Fibroblast of lung (primary cell): Measurements from ENCODE around the gene HDAC4. TPM values are rescaled to one million over a fixed set of nuclear protein-coding genes. Genes with fewer than 3 reads are reported as not detected.

Experiments
- DNase-seq, 2 donors: peaks; one replicate each; pipeline versions ENCODE4 v3.0.0 to v3.0.0-alpha.2; 2010; ENCODE audit warnings: low read depth in 2 of 2
- H2AFZ ChIP-seq: 2 replicates; pipeline ENCODE4 v1.5.1; 2012; ENCODE audit warnings: low read length, control low read depth, inconsistent platforms
- H3K27ac ChIP-seq: 2 replicates; pipeline ENCODE4 v1.5.1; 2011; ENCODE audit warnings: low read length, control low read depth; ENCODE audit not compliant: insufficient read depth
- H3K27me3 ChIP-seq: 2 replicates; pipeline ENCODE4 v1.5.1; 2011; ENCODE audit warnings: mild to moderate bottlenecking, low read length; ENCODE audit not compliant: control insufficient read depth, insufficient read depth
- H3K36me3 ChIP-seq: 2 replicates; pipeline ENCODE4 v1.5.1; 2011; ENCODE audit warnings: low read length; ENCODE audit not compliant: control insufficient read depth, insufficient read depth
- H3K4me1 ChIP-seq: 2 replicates; pipeline ENCODE4 v1.5.1; 2011; ENCODE audit warnings: low read length; ENCODE audit not compliant: control insufficient read depth, insufficient read depth; ENCODE audit errors: extremely low read depth
- H3K4me2 ChIP-seq: 2 replicates; pipeline ENCODE4 v1.5.1; 2011; ENCODE audit warnings: low read length, control low read depth; ENCODE audit not compliant: insufficient read depth; ENCODE audit errors: extremely low read depth
- H3K4me3 ChIP-seq, 4 experiments: fragments of 200-600 bp in 1 of 4; sonication (generic) in 1 of 4; replicated peaks in 1 of 4; 2 replicates each; pipeline ENCODE4 v1.5.1; 2011 to 2016; ENCODE audit warnings: low read length in 4 of 4, low read depth in 3 of 4, mild to moderate bottlenecking in 3 of 4, control low read depth in 2 of 4, inconsistent platforms in 1 of 4, mixed read lengths in 1 of 4; ENCODE audit not compliant: insufficient read depth in 1 of 4; ENCODE audit errors: control extremely low read depth in 1 of 4
- H3K79me2 ChIP-seq: 2 replicates; pipeline ENCODE4 v1.5.1; 2012; ENCODE audit warnings: mild to moderate bottlenecking, low read length, inconsistent platforms; ENCODE audit not compliant: control insufficient read depth, insufficient read depth
- H3K9ac ChIP-seq: 2 replicates; pipeline ENCODE4 v1.5.1; 2011; ENCODE audit warnings: mild to moderate bottlenecking, low read length, control low read depth; ENCODE audit not compliant: insufficient read depth
- H3K9me3 ChIP-seq: 2 replicates; pipeline ENCODE4 v1.5.1; 2012; ENCODE audit warnings: low read depth, low read length; ENCODE audit not compliant: control insufficient read depth, insufficient read depth
- H4K20me1 ChIP-seq: 2 replicates; pipeline ENCODE4 v1.5.1; 2011; ENCODE audit warnings: low read length; ENCODE audit not compliant: control insufficient read depth, insufficient read depth; ENCODE audit errors: extremely low read depth
- EZH2 ChIP-seq: IDR thresholded peaks from 2 replicates; pipeline ENCODE4 v1.5.1; 2012; ENCODE audit warnings: low read length, control low read depth, mild to moderate bottlenecking; ENCODE audit errors: missing control alignments
- polyA plus RNA-seq, 2 donors: library from polyadenylated mRNA; depleted of rRNA in 1 of 2; stranded (reverse) in 1 of 2; unstranded in 1 of 2; fragments of >200 nt; gene quantifications; 2 replicates each; pipeline ENCODE4 v1.2.1, GENCODE V29; 2011 to 2012; ENCODE audit warnings: missing spikeins in 1 of 2
- total RNA-seq: library from RNA; depleted of rRNA; stranded (reverse); fragments of >200 nt; gene quantifications from 2 replicates; pipeline ENCODE4 v1.2.1, GENCODE V29; 2014
- TF ChIP-seq, protein P1 (sequence below), 2 donors: IDR thresholded peaks in 1 of 2; conservative IDR thresholded peaks in 1 of 2; 1 replicate in 1 of 2; 2 replicates in 1 of 2; pipeline ENCODE4 v1.5.1; 2011 to 2012; ENCODE audit warnings: low read length in 2 of 2, control low read depth in 1 of 2, inconsistent platforms in 1 of 2, low read depth in 1 of 2, mild to moderate bottlenecking in 1 of 2

HDAC4 gene
- total and polyA plus RNA-seq, 2 donors (not counting 1 experiment from before 2014, with no cell fraction given): 7.4 to 19.8 TPM

DNA sequence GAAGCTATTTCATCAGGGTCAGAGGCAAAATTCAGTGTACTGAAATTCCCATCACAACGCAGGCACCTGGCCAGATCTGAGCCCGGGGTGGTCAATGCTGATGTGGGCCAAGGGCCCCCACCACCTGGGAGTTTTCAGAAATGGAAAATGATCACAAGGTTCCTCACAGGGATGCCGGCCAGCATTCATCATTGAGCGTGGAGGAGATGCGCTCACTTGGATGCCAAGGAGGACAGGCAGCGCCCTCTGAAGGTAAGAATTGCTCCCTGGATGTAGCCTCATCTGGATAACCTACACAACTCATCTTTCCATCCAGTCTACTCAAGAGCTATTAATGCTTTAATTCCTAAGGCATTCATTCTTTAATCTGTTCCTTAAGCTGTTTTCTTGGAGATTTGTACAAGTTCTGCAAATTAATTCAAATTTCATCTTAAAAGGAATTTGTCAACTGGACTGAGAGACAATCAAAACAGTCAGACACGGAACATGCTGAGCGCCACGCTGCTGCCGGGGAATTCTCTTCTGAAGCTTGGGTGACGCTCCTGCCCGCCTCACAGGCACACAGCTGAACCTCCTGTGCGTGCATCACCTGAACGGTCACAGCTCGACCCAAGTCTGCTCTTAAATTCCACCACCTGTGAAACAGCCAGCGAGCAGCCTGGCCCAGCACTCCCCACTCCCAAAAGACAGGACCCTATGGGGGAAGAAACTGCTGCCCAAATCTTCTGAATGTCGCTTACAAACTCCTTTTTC, 206.7 kb downstream of the HDAC4 start:
- Histone ChIP-seq H3K27me3 (no peaks in the 10 kb centered on the region), H3K9me3 (no peaks in the 10 kb centered on the region), H3K79me2 (no peaks in the 10 kb centered on the region), H3K36me3 (peaks cover 3% of the 10 kb centered on the region), H3K9ac (no peak overlapping the region), H3K27ac (no peak overlapping the region), H3K4me2 (no peak overlapping the region), H2AFZ (no peak overlapping the region), H4K20me1 (no peaks in the 10 kb centered on the region), H3K4me3 (no peak overlapping the region), H3K4me1 (peaks cover 1% of the 10 kb centered on the region)
- no peak for TF ChIP-seq EZH2
- TF ChIP-seq, protein P1, sequence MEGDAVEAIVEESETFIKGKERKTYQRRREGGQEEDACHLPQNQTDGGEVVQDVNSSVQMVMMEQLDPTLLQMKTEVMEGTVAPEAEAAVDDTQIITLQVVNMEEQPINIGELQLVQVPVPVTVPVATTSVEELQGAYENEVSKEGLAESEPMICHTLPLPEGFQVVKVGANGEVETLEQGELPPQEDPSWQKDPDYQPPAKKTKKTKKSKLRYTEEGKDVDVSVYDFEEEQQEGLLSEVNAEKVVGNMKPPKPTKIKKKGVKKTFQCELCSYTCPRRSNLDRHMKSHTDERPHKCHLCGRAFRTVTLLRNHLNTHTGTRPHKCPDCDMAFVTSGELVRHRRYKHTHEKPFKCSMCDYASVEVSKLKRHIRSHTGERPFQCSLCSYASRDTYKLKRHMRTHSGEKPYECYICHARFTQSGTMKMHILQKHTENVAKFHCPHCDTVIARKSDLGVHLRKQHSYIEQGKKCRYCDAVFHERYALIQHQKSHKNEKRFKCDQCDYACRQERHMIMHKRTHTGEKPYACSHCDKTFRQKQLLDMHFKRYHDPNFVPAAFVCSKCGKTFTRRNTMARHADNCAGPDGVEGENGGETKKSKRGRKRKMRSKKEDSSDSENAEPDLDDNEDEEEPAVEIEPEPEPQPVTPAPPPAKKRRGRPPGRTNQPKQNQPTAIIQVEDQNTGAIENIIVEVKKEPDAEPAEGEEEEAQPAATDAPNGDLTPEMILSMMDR (conservative IDR thresholded peaks at IDR 0.05 in 1 of 2, IDR thresholded peaks at IDR 0.05 in 1 of 2; ENCODE audit: low read depth in 1 of 2, low read length in 2 of 2): peak in 1 of 2 donors; percentile 19
- no peak for DNase-seq

DNA sequence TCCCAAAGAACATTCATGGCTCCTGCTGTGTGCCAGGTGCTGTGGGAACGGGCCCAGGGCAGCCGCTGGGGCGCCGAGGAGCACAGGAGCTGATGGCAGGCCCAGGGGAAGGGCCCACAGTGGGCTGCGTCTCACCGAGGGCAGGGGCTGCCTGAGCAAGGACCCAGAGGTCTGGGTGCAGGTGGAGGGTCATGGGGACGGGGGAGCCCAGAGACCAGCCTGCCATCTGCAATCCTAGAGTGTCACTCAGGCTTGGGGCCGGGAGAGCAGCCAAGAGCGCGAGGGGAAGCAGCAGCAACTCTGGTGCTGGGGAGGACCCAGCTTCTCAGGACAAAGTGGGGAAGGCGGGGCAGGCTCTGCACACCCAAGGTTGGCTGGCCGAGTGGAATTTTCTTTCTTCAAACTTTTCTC, 207.4 kb downstream of the HDAC4 start:
- no peak overlapping the region for H3K9ac ChIP-seq
- no peaks in the 10 kb centered on the region for H3K9me3 ChIP-seq
- H3K27ac ChIP-seq: no peak overlapping the region
- no peak overlapping the region for H3K4me3 ChIP-seq
- TF ChIP-seq, protein P1 (conservative IDR thresholded peaks at IDR 0.05 in 1 of 2, IDR thresholded peaks at IDR 0.05 in 1 of 2; ENCODE audit: low read depth in 1 of 2, low read length in 2 of 2): no peak
- no peak for TF ChIP-seq EZH2
- H3K27me3 ChIP-seq: no peaks in the 10 kb centered on the region
- H2AFZ ChIP-seq: no peak overlapping the region
- no peaks in the 10 kb centered on the region for H3K79me2 ChIP-seq
- no peaks in the 10 kb centered on the region for H4K20me1 ChIP-seq
- DNase-seq: no peak
- no peak overlapping the region for H3K4me2 ChIP-seq
- H3K4me1 ChIP-seq: no peaks in the 10 kb centered on the region
- H3K36me3 ChIP-seq: peaks cover 6% of the 10 kb centered on the region

DNA sequence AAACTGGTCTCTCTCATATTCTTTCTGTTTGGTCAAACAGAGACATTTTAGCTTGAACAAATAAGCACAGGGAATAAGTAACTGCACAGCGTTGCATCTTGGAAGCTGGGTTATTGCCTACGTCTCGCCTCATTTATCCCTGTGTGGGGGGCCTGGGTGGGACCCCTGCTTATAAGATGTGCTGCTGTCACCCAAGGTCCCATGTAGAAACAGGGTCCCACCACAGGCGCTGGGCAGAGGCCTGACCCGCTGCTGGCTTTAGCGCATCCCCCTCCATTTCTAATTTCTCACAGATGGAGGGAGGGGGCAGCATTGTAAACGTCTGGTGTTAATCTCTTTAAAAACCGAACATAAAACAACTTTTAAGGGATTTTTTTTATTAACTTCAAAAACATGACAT, 207.8 kb downstream of the HDAC4 start:
- TF ChIP-seq EZH2: no peak
- TF ChIP-seq, protein P1 (conservative IDR thresholded peaks at IDR 0.05 in 1 of 2, IDR thresholded peaks at IDR 0.05 in 1 of 2; ENCODE audit: low read depth in 1 of 2, low read length in 2 of 2): no peak
- Histone ChIP-seq H3K4me3 (no peak overlapping the region), H3K79me2 (no peaks in the 10 kb centered on the region), H3K9ac (no peak overlapping the region), H3K27ac (no peak overlapping the region), H2AFZ (no peak overlapping the region), H3K36me3 (peaks cover 4% of the 10 kb centered on the region), H3K4me2 (no peak overlapping the region), H3K9me3 (no peaks in the 10 kb centered on the region), H3K27me3 (no peaks in the 10 kb centered on the region), H4K20me1 (no peaks in the 10 kb centered on the region), H3K4me1 (no peaks in the 10 kb centered on the region)
- no peak for DNase-seq
